CD4-positive, alpha-beta T cell (primary cell): ENCODE measurements around the gene TNF. TPM values are rescaled to one million over a fixed set of nuclear protein-coding genes. Genes with fewer than 3 reads are reported as not detected.

Source experiments
- ATAC-seq: fragments of 200-7000 bp; cut with Tn5 transposase; one replicate; pipeline ENCODE4 v1.10.0; 2022; ENCODE audit warnings: mild to moderate bottlenecking; ENCODE audit not compliant: poor library complexity
- CTCF ChIA-PET: fragments of 350-600 bp; sonication (Branson Sonifier 250); formaldehyde crosslinking; loops from one replicate; lab custom pipeline; 2021; ENCODE audit warnings: antibody characterized with exemption, inconsistent platforms; lab: Charles Lee
- POLR2A ChIA-PET: fragments of 350-600 bp; sonication (Branson Sonifier 250); formaldehyde crosslinking; loops from one replicate; lab custom pipeline; 2021; ENCODE audit warnings: antibody characterized with exemption, inconsistent platforms; lab: Charles Lee
- DNase-seq, 14 experiments: peaks; one replicate each; pipeline ENCODE4 v3.0.0-alpha.2; 2013 to 2020; ENCODE audit warnings: mixed read lengths in 2 of 14
- H3K27ac ChIP-seq, 2 donors: one replicate each; pipeline versions ENCODE4 v1.5.1 to v1.7.0; 2013; ENCODE audit warnings: low read length in 2 of 2, low read depth in 1 of 2, mild to moderate bottlenecking in 1 of 2
- H3K27me3 ChIP-seq, 2 experiments: 1 replicate in 1 of 2; 2 replicates in 1 of 2; pipeline versions ENCODE4 v1.6.1 to v1.7.0; 2013; ENCODE audit warnings: low read length in 2 of 2, control low read depth in 1 of 2, mild to moderate bottlenecking in 1 of 2, moderate library complexity in 1 of 2; ENCODE audit not compliant: insufficient read depth in 2 of 2, control insufficient read depth in 1 of 2
- H3K36me3 ChIP-seq: one replicate; pipeline ENCODE4 v1.6.1; 2013; ENCODE audit warnings: low read length, control low read depth; ENCODE audit not compliant: insufficient read depth
- H3K4me1 ChIP-seq: one replicate; pipeline ENCODE4 v1.6.1; 2013; ENCODE audit warnings: low read length, control low read depth; ENCODE audit not compliant: insufficient read depth
- H3K4me3 ChIP-seq: one replicate; pipeline ENCODE4 v1.5.1; 2013; ENCODE audit warnings: mild to moderate bottlenecking, low read length, moderate library complexity
- H3K9me3 ChIP-seq, 2 experiments: 1 replicate in 1 of 2; 2 replicates in 1 of 2; pipeline versions ENCODE4 v1.6.1 to v1.7.0; 2013; ENCODE audit warnings: low read length in 2 of 2, mild to moderate bottlenecking in 2 of 2, control low read depth in 1 of 2, moderate library complexity in 1 of 2; ENCODE audit not compliant: control insufficient read depth in 1 of 2, insufficient read depth in 1 of 2
- H3K27ac Mint-ChIP-seq: one replicate; pipeline ENCODE4 v1.8.0; 2020; ENCODE audit warnings: mixed read lengths
- H3K27me3 Mint-ChIP-seq: one replicate; pipeline ENCODE4 v1.8.0; 2021; ENCODE audit warnings: mixed read lengths
- H3K36me3 Mint-ChIP-seq: one replicate; pipeline ENCODE4 v1.8.0; 2021; ENCODE audit warnings: low read depth, mixed read lengths
- H3K4me1 Mint-ChIP-seq: one replicate; pipeline ENCODE4 v1.8.0; 2021; ENCODE audit warnings: low read depth, mixed read lengths
- H3K4me3 Mint-ChIP-seq: one replicate; pipeline ENCODE4 v1.8.0; 2020; ENCODE audit warnings: mild to moderate bottlenecking, mixed read lengths
- H3K9me3 Mint-ChIP-seq: one replicate; pipeline ENCODE4 v1.8.0; 2020; ENCODE audit warnings: mixed read lengths
- CTCF ChIP-seq: fragments of 200-600 bp; IDR thresholded peaks from one replicate; pipeline ENCODE4 v1.8.0; 2022; ENCODE audit warnings: antibody characterized with exemption, mild to moderate bottlenecking
- intact Hi-C, 2 experiments: fragments of 100-400 bp; cut with DNase I in 1 of 2; cut with micrococcal nuclease in 1 of 2; formaldehyde crosslinking; loops; one replicate each; pipeline versions ENCODE4 v1.15.1 to v1.9.0; 2023 to 2025; cut with DNase I, micrococcal nuclease
- total RNA-seq, 174 experiments: library from RNA in 2 of 174; stranded (reverse) in 2 of 174; gene quantifications; one replicate each; pipeline ENCODE4 v1.2.3 and lab custom pipeline; 2021 to 2026

TNF gene
- total RNA-seq, 2 experiments from 2014 or later = 33.1 to 34.2 TPM

GRCh38 chr6:31531162-31531561, 44.2 kb upstream of the TNF start:
- intact Hi-C loops = no loop called here
- H3K36me3 Mint-ChIP-seq = peaks cover 80% of the 10 kb centered on the region
- H3K4me3 Mint-ChIP-seq = no peak overlapping the region
- ChIA-PET CTCF (no interaction called here), POLR2A (interaction anchor here (1.3 to 1.9 kb wide), 2 partner anchors 10 to 36 kb away, joined by 6 to 9 read pairs; partner anchors contain the start of gene DDX39B)
- Histone ChIP-seq H3K4me1 (no peaks in the 10 kb centered on the region), H3K4me3 (no peak overlapping the region), H3K36me3 (peaks cover 66% of the 10 kb centered on the region), H3K27ac (no peak overlapping the region), H3K9me3 (no peaks in the 10 kb centered on the region), H3K27me3 (no peaks in the 10 kb centered on the region)
- H3K27me3 Mint-ChIP-seq = no peaks in the 10 kb centered on the region
- H3K27ac Mint-ChIP-seq = no peak overlapping the region
- H3K4me1 Mint-ChIP-seq = peaks cover 7% of the 10 kb centered on the region
- no peak for DNase-seq
- ATAC-seq = no peak
- no peaks in the 10 kb centered on the region for H3K9me3 Mint-ChIP-seq
- TF ChIP-seq CTCF = no peak

- POLR2A ChIA-PET = interaction anchor here (1.2 to 1.9 kb wide), 3 partner anchors 9 to 37 kb away, joined by 6 to 9 read pairs (median 6); partner anchors contain the start of gene DDX39B
- no peaks in the 10 kb centered on the region for H3K27me3 ChIP-seq
- Mint-ChIP-seq H3K4me1 (peaks cover 11% of the 10 kb centered on the region), H3K36me3 (peaks cover 87% of the 10 kb centered on the region), H3K27me3 (no peaks in the 10 kb centered on the region), H3K27ac (no peak overlapping the region), H3K4me3 (no peak overlapping the region), H3K9me3 (no peaks in the 10 kb centered on the region)
- H3K27ac ChIP-seq = no peak overlapping the region
- no peak for ATAC-seq
- H3K4me3 ChIP-seq = no peak overlapping the region
- no peaks in the 10 kb centered on the region for H3K9me3 ChIP-seq
- TF ChIP-seq CTCF = no peak
- H3K4me1 ChIP-seq = peaks cover 2% of the 10 kb centered on the region
- intact Hi-C loops = no loop called here
- CTCF ChIA-PET = no interaction called here
- no peak for DNase-seq
- peaks cover 75% of the 10 kb centered on the region for H3K36me3 ChIP-seq
These were observed 43.4 kb upstream of the TNF start for GRCh38 chr6:31531771-31532643.

GRCh38 chr6:31532644-31533454, 42.5 kb upstream of the TNF start:
- Mint-ChIP-seq H3K9me3 (no peaks in the 10 kb centered on the region), H3K4me3 (no peak overlapping the region), H3K4me1 (peaks cover 11% of the 10 kb centered on the region), H3K36me3 (peaks cover 92% of the 10 kb centered on the region), H3K27ac (no peak overlapping the region), H3K27me3 (no peaks in the 10 kb centered on the region)
- H3K9me3 ChIP-seq = no peaks in the 10 kb centered on the region
- peaks cover 83% of the 10 kb centered on the region for H3K36me3 ChIP-seq
- H3K27me3 ChIP-seq = no peaks in the 10 kb centered on the region
- POLR2A ChIA-PET = interaction anchor here (1.2 to 1.9 kb wide), 2 partner anchors 8 to 38 kb away, joined by 6 read pairs; partner anchors contain the start of gene DDX39B
- H3K4me3 ChIP-seq = no peak overlapping the region
- H3K4me1 ChIP-seq = peaks cover 6% of the 10 kb centered on the region
- ATAC-seq (no peak), DNase-seq (no peak)
- H3K27ac ChIP-seq = no peak overlapping the region
- CTCF ChIA-PET = no interaction called here
- intact Hi-C loops = no loop called here
- no peak for TF ChIP-seq CTCF
